ENCODE data around the gene LIPT2. TPM values are rescaled to one million over a fixed set of nuclear protein-coding genes. Genes with fewer than 3 reads are reported as not detected.

LIPT2 gene
- total RNA-seq, 2 experiments from 2014 or later, result 0.82 to 2.5 TPM

DNA sequence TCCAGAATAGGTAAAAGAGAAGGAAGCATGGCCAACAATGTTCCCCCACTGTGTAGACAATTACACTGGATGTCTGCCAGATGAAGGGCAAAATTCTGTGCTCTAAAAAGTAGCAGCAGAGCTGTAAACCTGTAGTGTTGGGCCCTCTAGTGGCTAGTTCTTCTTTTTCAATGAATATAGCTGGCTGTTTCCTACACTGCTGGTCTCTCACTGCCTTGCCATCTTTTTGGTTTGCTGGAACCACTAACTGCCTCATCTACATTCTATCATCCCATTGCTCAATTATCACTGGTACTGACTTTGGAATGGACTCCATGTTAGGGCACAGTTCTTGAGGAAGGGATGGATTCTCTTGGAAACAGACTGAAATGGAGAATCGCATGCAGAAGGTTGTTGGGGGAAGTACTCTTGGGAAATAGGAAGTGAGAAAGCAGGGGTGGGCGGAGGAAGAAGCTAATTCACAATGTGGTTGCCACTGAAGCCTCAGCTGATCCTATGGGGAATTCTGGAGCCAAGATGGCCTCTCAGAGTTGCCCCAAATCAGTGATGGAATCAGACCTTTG is 44.1 kb downstream of the LIPT2 start:
- H3K27me3 Mint-ChIP-seq, result peaks cover 23% of the 10 kb centered on the region
- no peaks in the 10 kb centered on the region for H3K9me3 Mint-ChIP-seq (ENCODE audit: low read depth)
- no peak overlapping the region for H3K27ac Mint-ChIP-seq
- CTCF ChIA-PET, result interaction anchor here (0.7 to 6.3 kb wide), 35 partner anchors 9 to 1034 kb away, joined by 3 to 75 read pairs (median 5); partner anchors contain the start of genes C2CD3, LIPT2, PGM2L1 and PPME1
- peak; percentile 49 for DNase-seq
- H3K36me3 Mint-ChIP-seq, result no peaks in the 10 kb centered on the region
- peaks cover 6% of the 10 kb centered on the region for H3K4me1 Mint-ChIP-seq
- peak; percentile 85 for ATAC-seq
- no peak overlapping the region for H3K4me3 Mint-ChIP-seq

DNA sequence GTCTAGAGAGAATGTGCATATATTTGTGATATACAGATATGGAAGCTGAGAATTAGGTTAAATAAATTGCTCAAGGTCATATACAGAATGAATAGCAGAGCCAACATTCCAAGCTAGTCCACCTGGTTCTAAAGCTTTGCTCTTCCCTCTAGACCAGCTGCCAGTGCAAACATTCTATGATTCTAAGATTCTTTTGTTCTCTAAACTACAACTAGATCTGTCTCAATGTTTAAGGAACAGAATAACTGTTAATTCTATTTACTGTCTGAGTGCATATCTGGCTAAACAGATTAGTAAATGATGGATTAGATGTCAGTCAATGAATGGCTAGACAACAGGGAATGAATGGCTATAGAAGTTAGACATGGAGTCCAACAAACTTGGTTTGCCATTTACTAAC is 45.8 kb downstream of the LIPT2 start:
- DNase-seq (no peak), ATAC-seq (no peak)
- Mint-ChIP-seq H3K36me3 (no peaks in the 10 kb centered on the region), H3K9me3 (ENCODE audit: low read depth) (no peaks in the 10 kb centered on the region), H3K4me1 (peaks cover 3% of the 10 kb centered on the region), H3K4me3 (no peak overlapping the region), H3K27ac (no peak overlapping the region), H3K27me3 (peaks cover 20% of the 10 kb centered on the region)
- CTCF ChIA-PET, result interaction anchor here (2.6 to 6.2 kb wide), 2 partner anchors 10 to 58 kb away, joined by 10 to 60 read pairs; no protein-coding TSS in a partner anchor

DNA sequence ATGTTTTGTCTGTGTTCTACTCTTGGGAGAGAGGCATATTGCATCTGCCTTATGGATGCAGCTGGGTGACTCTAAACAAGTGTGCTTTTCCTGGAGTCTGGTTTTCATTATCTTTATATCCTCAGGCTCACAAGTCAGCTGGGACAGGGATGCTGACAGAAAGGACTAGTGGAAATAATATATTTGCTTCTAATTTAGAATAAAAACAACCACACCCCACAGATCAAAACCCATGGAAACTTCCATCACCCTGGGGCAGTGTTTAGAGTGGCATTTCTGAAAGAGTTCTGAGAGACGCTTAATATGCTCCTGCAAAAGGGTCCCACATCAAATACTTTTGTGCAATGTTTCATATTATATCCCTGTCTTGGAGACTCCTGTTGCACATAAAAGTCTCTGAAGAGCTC is 47.0 kb downstream of the LIPT2 start:
- Mint-ChIP-seq H3K9me3 (ENCODE audit: low read depth) (no peaks in the 10 kb centered on the region), H3K4me1 (peaks cover 3% of the 10 kb centered on the region), H3K27me3 (peaks cover 16% of the 10 kb centered on the region), H3K36me3 (no peaks in the 10 kb centered on the region), H3K4me3 (no peak overlapping the region), H3K27ac (no peak overlapping the region)
- no peak for DNase-seq
- CTCF ChIA-PET, result interaction anchor here (1.0 to 6.2 kb wide), 3 partner anchors 56 to 192 kb away, joined by 3 to 60 read pairs (median 4); no protein-coding TSS in a partner anchor
- ATAC-seq, result no peak

DNA sequence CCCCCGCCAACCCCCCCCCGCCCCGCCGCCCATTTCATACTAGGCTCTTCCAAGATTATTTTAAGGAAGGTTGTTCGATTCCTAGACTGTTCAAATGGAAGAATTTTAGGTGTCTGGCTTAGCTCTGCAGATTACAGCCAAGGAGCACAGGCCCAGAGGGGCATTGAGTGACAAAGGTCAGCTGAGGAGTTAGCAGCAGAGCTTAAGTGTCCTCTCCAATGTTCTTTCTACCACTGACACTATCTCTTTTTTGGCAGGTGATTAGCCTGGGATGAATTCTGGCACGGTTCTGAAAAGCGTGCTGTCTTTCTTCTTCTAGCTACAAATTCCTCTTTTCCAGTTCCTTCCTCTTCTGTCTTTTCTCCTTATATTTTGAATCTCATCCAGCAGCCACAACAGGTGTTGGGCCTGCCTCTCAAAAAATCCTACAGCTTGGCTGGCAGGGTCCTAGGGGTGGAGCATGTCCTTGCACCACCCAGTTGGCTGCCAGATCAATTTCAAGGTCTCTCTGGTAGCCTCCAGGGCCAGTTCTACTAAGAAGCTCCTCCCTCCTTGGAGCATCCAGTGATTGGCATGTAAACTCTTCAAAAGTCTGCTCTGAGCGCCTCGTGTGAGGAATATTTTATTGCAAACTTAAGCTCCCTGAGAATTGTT is 49.2 kb downstream of the LIPT2 start:
- Mint-ChIP-seq H3K27me3 (peaks cover 10% of the 10 kb centered on the region), H3K9me3 (ENCODE audit: low read depth) (no peaks in the 10 kb centered on the region), H3K4me1 (no peaks in the 10 kb centered on the region), H3K36me3 (no peaks in the 10 kb centered on the region), H3K27ac (no peak overlapping the region), H3K4me3 (no peak overlapping the region)
- CTCF ChIA-PET, result interaction anchor here (1.4 to 2.0 kb wide), 2 partner anchors 44 to 189 kb away, joined by 3 to 7 read pairs; no protein-coding TSS in a partner anchor
- ATAC-seq, result no peak
- no peak for DNase-seq

DNA sequence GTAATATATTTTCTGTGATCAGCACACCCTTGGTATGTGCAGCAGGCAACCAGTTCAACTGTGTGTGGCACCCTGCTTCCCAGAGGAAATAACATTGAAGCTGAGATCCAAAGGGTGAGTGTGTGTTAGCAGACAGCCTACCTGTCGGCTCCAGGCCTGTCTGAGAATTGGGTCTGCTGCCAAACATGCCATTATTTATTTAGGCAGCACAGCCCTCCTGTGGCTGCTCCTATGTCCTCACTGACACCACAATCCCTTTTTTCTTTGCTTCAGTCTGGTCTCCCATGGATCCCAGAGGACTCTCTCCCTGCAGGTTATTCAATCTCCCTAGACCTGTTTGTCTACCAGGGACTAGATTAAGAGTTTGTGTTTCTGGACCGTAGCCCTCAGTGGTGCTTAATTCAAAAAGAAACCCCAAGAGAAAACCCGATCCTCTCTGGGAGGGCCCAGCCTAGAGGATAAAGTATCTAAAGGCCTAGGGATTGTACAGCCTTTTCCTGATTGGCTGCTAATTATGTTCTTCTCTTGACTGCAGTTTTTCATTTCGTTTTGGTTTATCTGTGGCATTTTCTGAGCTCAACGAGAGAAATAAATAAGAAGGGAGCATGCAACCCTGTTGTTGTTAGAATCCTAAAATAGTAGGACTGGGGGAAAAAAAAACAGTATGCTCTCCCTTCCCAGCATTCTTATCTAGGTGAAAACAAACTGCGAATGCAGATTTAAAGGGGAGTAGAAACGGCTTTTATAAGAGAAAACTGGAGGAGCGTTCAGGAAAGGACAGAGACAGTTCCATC is 50.3 kb downstream of the LIPT2 start:
- CTCF ChIA-PET, result interaction anchor here (2.0 kb wide), 1 partner anchor 188 kb away, joined by 7 read pairs; no protein-coding TSS in a partner anchor
- H3K27me3 Mint-ChIP-seq, result peaks cover 10% of the 10 kb centered on the region
- no peaks in the 10 kb centered on the region for H3K36me3 Mint-ChIP-seq
- no peak for DNase-seq
- no peaks in the 10 kb centered on the region for H3K9me3 Mint-ChIP-seq (ENCODE audit: low read depth)
- no peak overlapping the region for H3K27ac Mint-ChIP-seq
- H3K4me3 Mint-ChIP-seq, result no peak overlapping the region
- H3K4me1 Mint-ChIP-seq, result no peaks in the 10 kb centered on the region
- ATAC-seq, result no peak

DNA sequence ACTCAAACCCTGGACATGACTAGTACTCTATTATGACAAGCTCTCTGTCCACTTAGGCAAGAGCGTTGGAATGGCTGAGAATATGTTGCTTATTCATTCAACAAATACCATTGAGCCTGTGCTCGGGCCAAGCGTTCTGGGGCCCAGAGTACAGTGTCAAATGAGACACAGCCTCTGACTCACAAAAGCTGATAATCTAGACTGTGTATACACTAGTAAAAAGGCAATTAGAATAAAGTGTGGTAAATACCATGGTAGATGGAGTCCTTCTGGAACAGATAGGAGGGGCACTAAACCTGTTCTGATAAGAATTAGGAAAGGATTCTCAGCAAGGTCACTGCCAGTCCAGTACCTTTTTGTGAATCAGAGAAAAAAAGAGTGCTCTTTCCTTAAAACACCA is 50.9 kb downstream of the LIPT2 start:
- peaks cover 10% of the 10 kb centered on the region for H3K27me3 Mint-ChIP-seq
- H3K27ac Mint-ChIP-seq, result no peak overlapping the region
- H3K4me3 Mint-ChIP-seq, result no peak overlapping the region
- no peaks in the 10 kb centered on the region for H3K9me3 Mint-ChIP-seq (ENCODE audit: low read depth)
- CTCF ChIA-PET, result no interaction called here
- no peaks in the 10 kb centered on the region for H3K4me1 Mint-ChIP-seq
- no peak for DNase-seq
- ATAC-seq, result no peak
- H3K36me3 Mint-ChIP-seq, result no peaks in the 10 kb centered on the region

Other genes starting within 250 kb of the LIPT2 start
- gene P4HA3, start 182.1 kb downstream of the LIPT2 start, total RNA-seq, result not detected
- gene PGM2L1, start 95.3 kb downstream of the LIPT2 start, total RNA-seq, result 10 to 100 TPM; 10.1 to 13.1 TPM
- gene KCNE3, start 26.2 kb downstream of the LIPT2 start, total RNA-seq, result under 1 TPM in 1 of 2 experiments, not detected in 1; 0.16 TPM
- gene POLD3, start 98.9 kb upstream of the LIPT2 start, total RNA-seq, result 10 to 100 TPM; 56.6 to 62.7 TPM
- not detected for gene CHRDL2, start 237.7 kb upstream of the LIPT2 start, total RNA-seq